HG02938 (cell line): ENCODE data around the gene HAPSTR1.

ENCODE experiments used
- ATAC-seq: cut with Tn5 transposase; IDR thresholded peaks from one replicate; pipeline ENCODE4 v1.9.1; 2021; ENCODE audit warnings: mild to moderate bottlenecking, moderate library complexity; ENCODE audit not compliant: unreplicated experiment

HAPSTR1 gene

DNA sequence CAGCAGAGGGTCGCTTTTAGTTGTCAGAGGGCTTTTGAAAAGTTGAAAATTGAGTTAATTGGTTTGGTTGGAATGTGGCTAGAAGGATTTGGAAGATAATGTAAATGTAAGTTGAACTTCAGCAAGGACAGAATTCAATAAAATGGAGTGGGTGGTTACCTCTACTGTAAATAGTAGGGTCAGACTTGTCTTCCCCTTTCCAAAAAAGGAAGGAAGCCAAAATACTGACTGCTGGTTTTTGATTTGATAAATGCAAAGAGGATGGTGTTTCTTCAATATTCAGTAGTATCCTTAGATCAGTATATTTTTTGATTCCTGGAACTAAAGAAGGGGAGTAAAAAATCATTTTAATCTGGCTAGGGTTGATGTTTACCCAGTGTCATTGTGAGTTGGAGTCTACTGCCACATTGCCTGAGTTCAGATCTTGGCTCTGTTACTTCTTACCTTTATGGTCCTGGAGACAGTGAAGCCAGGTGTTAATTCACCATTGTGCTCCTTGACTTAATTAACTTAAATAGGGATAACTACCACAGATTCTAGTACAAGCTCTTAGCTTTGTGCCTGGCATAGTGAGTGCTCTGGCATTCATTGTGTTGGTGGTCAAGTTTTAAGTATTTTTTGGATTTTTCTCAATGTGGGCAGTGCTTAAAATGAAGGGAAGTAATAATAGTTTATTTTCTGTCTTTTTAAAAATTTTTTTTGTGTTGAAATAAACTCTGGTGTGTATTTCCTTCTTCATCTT, 4.4 kb downstream of the HAPSTR1 start:
- no peak for ATAC-seq

DNA sequence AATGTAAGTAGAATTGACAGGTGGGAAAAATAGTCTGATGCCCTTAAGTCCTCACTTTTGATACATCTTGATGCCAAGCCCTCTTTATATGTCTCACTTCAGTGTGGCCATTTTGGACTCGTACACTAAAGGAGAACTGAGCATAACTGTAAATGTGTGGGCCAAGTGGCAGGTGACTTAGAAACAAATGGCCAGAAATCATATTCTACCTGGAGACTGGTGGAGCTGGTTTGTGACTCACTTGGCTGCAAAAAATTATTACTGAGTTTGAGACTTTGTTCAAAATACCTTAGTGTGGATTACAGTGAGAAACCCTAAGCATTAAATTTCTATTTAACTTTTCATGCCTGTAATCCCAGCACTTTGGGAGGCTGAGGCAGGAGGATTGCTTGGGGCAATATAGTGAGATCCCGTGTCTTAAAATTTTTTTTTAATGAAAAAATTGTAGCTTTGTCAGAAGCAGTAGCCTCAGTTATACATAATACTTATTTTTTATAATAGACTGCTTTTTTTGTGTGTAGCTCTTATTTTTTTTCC, 5.0 kb downstream of the HAPSTR1 start:
- no peak for ATAC-seq

DNA sequence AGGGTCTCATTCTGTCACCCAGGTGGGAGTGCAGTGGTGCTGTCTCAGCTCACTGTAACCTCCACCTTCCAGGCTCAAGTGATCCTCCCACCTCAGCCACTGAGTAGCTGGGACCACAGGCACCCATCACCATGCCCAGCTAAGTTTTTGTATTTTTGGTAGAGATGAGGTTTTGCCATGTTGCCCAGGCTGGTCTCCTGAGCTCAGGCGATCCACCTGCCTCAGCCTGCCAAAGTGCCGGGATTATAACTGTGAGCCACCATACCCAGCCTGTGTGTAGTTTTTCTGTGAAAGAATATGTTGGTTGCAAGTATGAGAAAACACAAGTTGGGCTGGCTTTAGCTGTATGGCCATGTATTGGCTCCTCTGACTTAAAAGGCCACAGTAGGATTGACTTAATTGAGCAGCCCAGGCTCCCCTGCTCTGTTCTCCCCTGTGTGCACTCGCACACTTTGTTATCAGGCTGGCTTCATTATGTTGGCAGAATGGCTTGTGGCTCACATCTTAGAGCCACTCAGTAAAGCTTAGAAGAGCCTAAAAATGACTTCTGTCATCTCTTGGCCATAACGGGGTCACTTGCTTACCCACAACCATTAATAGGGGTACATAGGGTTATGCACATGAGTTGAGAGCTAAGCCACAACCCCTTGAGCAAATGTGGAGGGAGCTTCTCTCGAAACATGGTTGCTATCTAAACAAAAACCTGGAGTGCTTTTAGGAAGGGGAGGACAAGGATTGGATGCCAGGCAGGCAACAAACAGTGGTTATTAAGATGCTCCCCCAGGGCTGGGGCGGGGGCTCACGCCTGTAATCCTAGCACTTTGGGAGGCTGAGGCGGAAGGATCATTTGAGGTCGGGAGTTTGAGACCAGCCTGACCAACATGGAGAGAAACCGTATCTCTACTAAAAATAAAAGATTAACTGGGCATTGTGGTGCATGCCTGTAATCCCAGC, 6.1 kb downstream of the HAPSTR1 start:
- no peak for ATAC-seq

DNA sequence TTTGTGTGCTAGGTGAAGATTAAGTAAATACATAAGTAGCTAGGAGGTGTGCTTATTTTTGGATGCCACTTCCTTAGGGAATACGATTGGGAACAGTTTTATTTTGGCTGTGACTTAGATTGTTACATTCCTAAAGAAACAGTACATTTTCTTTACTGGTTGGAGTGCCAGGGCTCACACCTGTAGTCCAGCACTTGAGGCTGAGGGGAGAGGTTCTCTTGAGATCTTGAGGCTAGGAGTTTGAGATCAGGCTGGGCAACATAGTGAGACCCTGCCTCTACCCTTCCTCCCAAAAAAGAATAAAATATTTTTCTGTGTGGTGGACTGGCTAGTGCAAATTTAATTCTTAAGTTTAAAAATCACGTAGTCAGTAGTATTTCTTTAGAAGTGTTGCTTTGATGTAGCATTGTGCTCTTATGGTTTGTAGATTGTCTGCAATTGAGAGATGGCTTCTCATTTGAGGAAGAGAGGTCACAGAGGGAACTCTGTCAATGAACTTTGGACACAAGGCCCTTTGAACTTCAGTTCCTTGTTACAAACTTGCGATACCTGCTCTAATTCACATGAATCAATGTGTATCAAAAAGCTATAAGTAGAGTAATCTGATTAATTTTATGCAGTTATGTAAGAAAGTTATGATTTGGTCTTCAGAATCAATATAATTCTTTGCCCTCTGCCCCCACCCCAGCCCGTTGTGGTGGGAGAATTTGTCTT, 7.1 kb downstream of the HAPSTR1 start:
- ATAC-seq = no peak

DNA sequence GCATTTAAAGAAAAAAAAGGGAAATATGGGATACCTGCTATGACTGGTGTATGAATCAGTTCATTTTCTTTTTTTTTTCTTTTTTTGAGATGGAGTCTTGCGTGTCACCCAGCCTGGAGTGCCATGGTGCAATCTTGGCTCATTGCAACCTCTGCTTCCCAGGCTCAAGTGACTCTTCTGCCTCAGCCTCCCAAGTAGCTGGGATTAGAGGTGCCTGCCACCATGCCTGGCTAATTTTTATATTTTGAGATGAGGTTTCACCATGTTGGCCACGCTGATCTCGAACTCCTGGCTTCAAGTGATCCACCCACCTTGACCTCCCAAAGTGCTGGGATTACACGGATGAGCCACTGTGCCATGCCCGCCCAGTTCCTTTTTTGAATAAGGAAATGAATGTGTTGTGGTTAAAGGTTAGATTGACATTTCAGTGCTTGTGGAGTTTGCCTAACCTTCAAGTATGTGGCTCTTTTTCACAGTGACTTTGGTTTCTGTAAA, 7.7 kb downstream of the HAPSTR1 start:
- ATAC-seq = no peak

DNA sequence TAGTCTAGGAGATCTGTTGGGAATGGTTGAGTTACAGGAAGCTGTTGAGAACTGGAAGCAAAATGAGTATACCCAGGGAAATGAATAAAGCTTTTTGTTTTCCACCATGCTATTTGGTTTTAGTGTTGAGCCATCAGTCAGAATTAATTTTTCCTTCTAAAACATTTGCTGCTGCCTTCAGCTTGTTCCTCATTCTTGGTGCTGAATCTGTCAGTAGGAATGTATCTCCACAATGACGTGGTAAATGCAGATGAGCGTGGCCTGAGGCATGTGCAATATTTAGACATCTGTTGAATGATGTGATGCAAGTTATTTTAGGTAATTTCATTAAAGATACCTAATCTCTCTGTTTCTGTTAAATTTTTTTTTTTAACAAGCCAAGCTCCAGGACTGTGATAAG, 10.9 kb downstream of the HAPSTR1 start:
- no peak for ATAC-seq

DNA sequence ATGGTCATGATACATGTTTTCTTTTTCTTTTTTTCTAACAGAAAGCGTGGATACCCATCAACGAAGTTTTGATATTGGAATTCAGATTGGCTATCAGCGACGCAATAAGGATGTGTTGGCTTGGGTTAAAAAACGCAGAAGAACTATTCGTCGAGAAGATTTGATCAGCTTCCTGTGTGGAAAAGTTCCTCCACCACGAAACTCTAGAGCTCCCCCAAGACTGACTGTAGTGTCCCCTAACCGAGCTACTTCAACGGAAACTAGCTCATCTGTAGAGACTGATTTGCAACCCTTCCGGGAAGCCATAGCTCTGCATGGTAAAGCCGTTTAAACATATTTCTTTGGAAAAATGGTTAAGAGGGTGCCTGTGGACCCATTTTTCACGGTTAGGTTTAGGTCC, 11.5 kb downstream of the HAPSTR1 start:
- no peak for ATAC-seq

DNA sequence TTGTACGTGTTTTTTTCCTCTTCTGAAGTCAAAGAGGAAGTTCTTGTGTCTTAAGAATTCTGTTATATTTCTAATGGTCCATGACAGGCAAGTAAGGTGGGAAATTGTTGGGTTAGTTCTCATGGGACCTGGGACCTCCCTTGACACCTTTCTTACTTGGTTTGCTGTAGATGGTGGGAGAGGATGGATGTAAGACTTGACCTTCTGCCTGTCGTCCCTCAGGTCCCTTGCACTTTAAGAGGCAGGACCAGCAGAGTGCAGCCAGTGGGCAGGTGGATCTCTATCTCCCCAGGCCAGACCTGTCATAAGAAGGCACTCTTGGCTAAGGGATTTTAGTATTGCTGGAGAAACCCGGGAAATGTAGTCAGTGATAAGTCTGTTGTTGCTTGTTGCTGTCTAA, 12.1 kb downstream of the HAPSTR1 start:
- ATAC-seq = no peak

DNA sequence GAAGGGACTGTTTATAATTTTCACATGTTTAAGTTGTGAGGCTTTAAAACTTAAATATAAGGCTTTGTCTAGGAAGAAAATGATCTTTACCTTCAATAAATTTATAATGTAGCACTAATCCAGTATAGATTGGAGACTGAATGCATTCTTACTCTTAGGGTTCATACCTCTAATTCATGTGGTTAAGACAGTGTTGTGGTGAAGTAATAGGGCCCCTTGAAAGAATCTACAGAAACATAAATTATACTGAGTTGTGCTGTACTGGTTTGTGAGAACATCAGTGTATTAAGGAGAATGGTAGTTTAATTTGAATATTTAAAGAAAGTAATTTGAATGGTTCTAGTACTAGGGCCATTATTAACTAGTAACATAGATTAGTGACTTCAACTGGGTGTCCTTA, 13.7 kb downstream of the HAPSTR1 start:
- ATAC-seq = no peak

DNA sequence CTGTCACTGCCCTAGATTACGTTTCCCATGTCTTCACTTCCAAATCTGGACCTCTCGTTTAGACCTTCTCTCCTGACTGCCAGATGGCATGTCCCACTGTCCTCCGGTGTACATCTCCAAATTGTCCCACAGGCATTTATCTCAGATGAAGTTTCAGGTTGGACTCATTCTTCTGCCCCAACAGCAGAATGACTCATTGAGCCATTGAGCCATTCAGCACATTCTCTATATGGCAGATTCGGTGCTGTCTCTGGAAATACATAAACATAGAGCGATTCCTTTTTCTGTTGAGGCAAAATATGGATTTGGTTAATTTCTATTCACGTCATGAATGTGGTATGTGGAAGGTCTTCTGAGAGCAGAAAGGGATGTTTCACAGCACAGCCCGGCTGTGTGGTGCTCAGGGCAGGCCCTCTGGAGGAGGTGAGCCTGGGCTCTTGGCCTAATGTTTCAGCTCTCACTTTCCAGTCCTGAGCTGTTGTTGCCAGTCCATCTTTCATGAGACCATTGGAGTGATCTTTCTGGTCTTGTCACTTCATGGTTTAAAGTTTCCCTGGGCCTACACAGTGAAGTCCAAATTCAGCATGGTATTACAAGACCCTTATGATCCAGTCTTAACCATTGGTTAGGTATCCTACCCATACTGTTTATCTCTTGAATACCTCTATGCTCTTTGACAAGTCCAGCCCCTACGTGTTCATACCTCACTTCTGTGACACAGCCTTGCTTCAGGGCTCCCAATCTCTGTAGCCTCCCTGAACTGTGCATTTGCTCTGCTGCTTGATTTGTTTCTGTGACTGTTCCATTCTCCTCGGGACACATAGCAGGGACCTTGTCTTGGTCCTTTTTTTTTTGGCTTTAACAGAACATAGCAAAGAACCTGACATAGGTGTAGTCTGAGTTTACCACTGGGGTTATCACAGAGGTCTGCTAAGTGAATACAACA, 15.9 kb downstream of the HAPSTR1 start:
- no peak for ATAC-seq

DNA sequence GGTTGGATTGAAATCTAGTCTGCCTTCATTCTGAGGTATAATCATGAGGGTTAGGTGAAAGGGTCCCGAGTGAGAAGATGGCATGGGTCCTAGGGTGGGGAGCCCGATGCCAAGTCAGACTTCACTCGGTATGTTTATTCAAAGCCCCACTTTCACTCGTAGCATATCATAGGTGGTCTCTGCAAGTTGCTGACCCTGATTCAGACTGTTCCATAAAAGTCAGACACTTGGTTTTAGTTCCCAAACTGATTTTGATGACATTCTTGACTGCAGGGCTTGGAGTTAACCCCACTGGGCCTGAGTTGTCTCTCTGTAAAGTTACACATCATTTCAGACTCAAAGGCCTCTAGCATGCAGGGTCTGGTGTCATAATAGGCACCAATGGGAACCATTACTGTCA, 17.8 kb downstream of the HAPSTR1 start:
- ATAC-seq = no peak

DNA sequence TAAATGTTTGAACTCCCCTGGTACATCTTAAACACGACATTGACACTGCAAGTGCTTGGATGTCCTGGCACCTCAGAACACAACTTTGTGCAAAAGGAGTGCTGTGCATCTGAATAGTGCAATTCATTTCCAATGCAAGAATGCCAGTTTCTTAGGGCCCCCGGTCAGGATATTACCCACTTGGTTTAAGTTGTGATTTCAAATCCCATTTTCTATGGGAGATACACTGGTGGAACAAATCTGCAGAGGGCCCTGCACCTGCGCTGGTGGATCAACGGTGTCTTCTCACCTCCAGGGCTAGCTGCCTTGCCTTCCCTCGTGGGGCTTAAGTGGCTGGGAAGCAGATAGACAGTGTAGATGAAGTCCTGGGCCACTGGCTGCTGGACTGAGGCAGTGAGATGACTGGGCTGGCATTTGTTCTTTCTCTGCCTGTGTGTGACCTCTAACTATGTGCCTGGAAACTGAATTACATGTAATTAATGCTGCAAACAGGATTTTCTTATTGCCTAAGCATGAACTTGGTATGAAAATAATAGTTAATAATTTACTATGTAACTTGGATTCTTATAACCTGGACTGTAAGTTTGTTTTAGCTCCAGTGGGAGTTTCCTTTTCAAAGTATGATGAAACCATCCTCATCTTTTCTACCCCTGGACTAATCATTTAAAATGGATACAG, 20.9 kb downstream of the HAPSTR1 start:
- ATAC-seq = no peak

DNA sequence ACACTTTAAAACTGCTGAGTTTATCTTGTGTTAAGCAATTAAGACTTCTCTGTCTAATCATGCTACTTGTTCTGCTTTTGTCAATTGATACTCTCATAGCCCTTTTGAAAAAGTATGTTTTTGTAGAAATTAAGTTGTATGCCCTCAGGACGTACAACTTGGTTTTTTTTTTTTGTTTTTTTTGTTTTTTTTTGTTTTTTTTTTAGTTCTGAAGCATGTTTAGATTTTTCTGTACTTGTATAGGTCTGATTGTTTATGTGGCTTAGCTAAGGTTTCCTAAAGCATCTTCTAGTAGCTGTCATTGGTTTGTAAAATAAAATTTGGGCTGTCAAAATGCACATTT, 21.4 kb downstream of the HAPSTR1 start:
- no peak for ATAC-seq

DNA sequence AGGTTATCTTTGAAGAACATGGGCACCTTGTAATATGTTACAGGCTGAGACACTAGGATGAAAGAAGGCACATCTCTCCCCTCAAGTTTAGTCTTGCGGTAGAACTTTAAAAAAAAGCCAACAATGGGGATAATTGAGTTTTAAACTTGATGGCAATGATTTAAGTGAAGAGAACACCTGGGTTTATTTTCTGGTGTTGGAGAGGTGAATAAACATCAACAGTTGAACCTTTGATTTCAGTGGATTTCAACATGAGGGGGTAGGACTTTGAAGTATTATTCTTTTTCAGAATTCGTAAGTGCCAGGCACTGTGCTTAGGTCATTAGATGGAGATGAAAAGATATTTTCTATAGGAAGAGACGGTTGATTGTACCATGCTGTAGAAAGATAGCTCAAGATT, 22.3 kb downstream of the HAPSTR1 start:
- no peak for ATAC-seq

DNA sequence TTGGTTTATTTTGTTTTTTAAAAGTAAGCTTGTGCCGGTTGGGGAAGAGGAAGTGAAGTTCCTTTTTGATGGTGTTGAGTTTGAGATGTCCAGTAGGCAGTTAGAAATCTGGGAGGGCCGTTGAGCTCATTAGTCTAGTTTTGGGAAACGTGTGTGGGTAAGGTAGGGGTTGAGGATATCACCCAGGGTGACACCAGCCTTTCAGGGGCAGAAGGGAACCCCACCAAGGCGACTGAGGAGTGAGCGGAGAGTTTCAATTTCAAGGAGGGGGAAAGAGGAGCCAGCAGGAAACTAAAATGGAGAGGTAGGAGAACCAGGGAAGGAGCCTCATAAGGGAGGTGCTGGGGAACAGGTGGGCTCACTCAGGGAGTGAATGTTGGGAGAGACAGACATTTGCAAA, 22.7 kb downstream of the HAPSTR1 start:
- ATAC-seq = no peak

DNA sequence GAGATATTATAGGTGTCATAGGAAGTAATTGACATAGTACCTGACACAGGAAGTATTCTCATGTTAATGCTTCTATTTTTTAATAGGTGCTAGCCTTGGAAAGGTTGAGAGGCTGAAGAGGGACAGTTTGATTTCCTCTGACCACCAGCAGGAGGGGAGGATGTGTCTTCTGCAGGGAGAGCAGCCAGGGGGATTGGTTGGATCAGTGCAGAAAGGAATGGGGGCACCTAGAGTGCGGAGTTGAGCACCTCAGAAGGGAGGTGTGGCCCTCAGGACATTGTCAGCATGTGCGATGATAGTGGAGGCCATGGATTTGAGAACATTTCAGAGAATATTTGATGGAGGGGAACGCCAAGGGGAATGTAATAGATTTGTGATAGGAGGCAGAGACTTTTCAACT, 23.4 kb downstream of the HAPSTR1 start:
- no peak for ATAC-seq

DNA sequence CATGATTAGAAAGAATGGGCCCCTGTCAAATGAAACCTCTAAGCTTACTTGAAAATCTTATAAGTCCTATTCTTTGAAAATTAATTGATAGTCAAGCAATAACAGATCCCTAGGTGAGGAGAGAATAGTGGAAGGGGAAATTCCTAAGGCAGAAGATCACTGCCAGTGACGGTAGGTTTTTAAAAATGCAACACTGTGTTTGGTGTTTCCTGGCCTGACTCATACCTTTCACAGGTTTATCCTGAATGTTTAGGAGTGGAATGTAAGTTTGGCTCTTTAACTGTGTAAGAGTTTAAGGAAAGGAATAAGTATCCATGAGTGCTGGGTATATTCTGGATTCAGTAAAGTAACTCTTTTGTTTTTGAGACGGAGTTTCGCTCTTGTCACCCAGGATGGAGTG, 23.8 kb downstream of the HAPSTR1 start:
- ATAC-seq = no peak

DNA sequence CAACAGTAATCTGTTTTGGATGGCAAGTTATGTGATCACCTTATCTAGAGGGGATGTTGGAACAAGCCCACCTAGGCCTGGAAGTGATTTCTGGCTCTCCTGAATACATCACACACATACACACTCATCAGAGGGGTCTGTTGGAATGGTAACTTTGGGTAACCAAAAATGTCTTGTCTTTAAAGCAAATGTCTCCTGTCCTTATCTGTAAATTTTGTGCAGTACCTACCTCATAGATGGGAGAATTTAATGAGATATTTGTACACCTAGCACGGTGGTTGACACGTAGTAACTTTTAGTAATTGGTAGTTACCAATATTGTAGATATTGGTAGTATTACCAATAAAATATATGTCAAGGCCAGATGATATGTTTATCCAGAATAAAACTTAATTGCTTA, 24.7 kb downstream of the HAPSTR1 start:
- ATAC-seq = no peak

DNA sequence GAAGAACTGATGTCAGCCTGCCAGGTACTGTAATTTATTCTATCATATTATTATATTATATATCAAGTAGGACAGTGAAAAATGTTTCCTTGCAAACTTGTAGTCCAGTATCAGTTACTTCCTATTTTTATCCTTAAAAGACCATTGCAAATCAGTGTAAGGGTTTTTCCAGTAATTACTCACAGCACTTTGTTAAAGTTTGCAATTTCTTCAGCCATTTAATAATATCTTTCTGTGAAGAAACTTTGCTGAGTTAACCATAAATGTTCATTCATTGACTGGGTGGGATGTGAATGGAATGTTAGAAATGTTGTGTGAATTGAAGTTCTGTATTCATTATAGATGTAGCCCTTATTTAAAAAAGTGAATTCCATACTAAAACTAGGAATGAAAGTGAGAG, 26.7 kb downstream of the HAPSTR1 start:
- no peak for ATAC-seq

DNA sequence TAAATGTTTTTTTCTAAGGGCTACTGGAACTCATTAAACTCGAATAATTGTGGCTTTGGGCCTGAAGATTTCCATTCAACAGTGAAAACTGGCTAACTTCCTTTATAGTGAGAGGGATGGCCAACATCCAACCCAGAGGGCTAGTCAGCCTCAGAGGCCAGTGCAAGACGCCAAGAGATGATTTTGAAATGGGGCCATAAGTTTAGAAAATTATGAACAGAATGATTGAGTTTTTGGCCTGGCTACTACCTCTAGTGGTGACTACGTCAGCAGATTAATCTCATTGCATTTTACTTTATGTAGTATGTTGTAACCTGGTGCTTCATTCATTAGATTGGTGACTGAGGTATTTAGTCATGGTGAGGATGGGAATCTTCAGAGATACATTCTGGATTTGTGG, 28.4 kb downstream of the HAPSTR1 start:
- no peak for ATAC-seq
